ENCODE data around the gene SCGB3A2.

SCGB3A2 gene

GRCh38 chr5:147906326-147907095 lies 28.0 kb downstream of the SCGB3A2 start, which contains the start of gene C5orf46:
Gene C5orf46, minus strand, starts transcription at chr5:147906538. Its CDS starts 37 bp downstream, at chr5:147906501.
- no peak for DNase-seq

- no peak for DNase-seq
Observed at GRCh38 chr5:147911427-147911826, 32.9 kb downstream of the SCGB3A2 start.

GRCh38 chr5:147912011-147912410 lies 33.5 kb downstream of the SCGB3A2 start:
- no peak for DNase-seq

DNA sequence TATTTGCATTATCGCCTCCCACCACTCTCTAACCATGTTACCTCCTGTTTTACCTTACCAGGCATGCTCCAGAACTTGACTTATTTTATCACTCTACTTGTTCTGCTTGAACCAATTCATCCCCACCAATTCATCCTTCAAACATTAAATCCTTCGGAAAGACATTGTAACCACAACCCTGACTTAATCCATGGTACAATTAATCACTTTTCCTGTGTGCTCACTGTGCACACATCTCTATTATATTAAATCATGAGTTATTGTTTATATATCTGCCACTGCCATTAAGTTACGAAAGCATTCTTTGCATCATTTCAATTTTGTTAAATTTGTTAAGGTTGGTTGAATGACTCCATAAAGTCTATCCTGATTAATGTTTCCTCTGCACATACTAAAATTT lies 35.3 kb downstream of the SCGB3A2 start:
- no peak for DNase-seq

- no peak for DNase-seq
Observed at GRCh38 chr5:147918101-147918685, 39.7 kb downstream of the SCGB3A2 start.

- no peak for DNase-seq
Observed at GRCh38 chr5:147918899-147919298, 40.4 kb downstream of the SCGB3A2 start.

GRCh38 chr5:147920420-147921030 lies 42.0 kb downstream of the SCGB3A2 start:
- no peak for DNase-seq

GRCh38 chr5:147921136-147921535 lies 42.6 kb downstream of the SCGB3A2 start:
- no peak for DNase-seq

DNA sequence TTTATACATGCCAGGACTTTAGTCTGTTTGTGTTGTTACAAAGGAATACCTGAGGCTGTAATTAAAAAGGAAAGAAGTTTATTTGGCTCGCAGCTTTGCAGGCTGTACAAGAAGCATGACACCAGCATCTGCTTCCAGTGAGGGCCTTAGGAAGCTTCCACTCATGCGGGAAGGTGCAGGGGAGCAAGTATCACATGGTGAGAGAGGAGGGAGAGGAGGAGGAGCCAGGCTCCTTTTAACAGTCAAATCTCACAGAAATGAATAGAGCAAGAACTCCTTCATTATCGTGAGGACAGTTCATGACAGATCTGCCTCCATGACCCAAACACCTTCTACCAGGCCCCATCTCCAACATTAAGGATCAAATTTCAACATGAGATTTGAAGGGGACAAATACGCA lies 46.5 kb downstream of the SCGB3A2 start:
- no peak for DNase-seq

DNA sequence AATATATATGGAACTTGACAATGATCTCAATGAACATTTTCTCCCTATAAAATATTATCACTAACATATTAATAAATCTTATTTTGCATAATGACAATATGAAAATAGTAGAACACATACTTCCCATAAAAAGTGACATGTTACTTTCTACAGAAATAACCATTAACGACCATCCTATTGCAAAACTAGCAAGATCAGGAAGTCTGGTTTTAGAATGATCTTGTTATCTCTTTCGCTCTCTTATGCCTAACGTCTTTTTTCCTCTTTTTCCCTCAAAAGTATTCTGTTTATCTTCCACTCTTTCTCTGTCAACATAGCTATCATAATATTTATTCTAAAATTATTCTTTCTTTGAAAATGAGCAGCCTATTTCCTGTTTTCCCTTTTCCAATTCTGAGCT lies 49.4 kb downstream of the SCGB3A2 start:
- no peak for DNase-seq

GRCh38 chr5:147930769-147931168 lies 52.3 kb downstream of the SCGB3A2 start:
- no peak for DNase-seq
